Keratinocyte (primary cell): ENCODE results near the gene CCDC24. TPM values are rescaled to one million over a fixed set of nuclear protein-coding genes. Genes with fewer than 3 reads are reported as not detected.

Experiments used
- DNase-seq: peaks from one replicate; pipeline ENCODE4 v3.0.0-alpha.2; 2011; ENCODE audit warnings: low read depth, missing footprints, low spot score
- FAIRE-seq: peaks from 2 replicates; lab custom pipeline; 2011; peaks lifted over from hg19 to GRCh38; lab: Jason Lieb, UNC
- H2AFZ ChIP-seq: 2 replicates; pipeline ENCODE4 v1.6.0; 2012; ENCODE audit warnings: low read length, control low read depth, inconsistent platforms; ENCODE audit not compliant: control insufficient read depth
- H3K27ac ChIP-seq: 2 replicates; pipeline ENCODE4 v1.5.1; 2011; ENCODE audit warnings: low read length; ENCODE audit not compliant: control insufficient read depth, insufficient read depth
- H3K27me3 ChIP-seq: 3 replicates; pipeline ENCODE4 v1.6.0; 2011; ENCODE audit warnings: low read length; ENCODE audit not compliant: control insufficient read depth, insufficient read depth; ENCODE audit errors: extremely low read depth
- H3K36me3 ChIP-seq, 2 experiments: 2 replicates in 1 of 2; 3 replicates in 1 of 2; pipeline ENCODE4 v1.5.1; 2011; ENCODE audit warnings: low read length in 2 of 2, mild to moderate bottlenecking in 1 of 2; ENCODE audit not compliant: control insufficient read depth in 2 of 2, insufficient read depth in 2 of 2; ENCODE audit errors: extremely low read depth in 1 of 2
- H3K4me1 ChIP-seq: 3 replicates; pipeline ENCODE4 v1.5.1; 2011; ENCODE audit warnings: low read length; ENCODE audit not compliant: control insufficient read depth, insufficient read depth; ENCODE audit errors: extremely low read depth
- H3K4me2 ChIP-seq: 3 replicates; pipeline ENCODE4 v1.6.0; 2011; ENCODE audit warnings: low read depth, low read length; ENCODE audit not compliant: control insufficient read depth, insufficient read depth; ENCODE audit errors: extremely low read depth
- H3K4me3 ChIP-seq, 3 experiments: fragments of 200-600 bp in 1 of 3; sonication (generic) in 1 of 3; 2 replicates in 2 of 3; 3 replicates in 1 of 3; pipeline ENCODE4 v1.5.1; 2011 to 2016; ENCODE audit warnings: low read length in 3 of 3, mild to moderate bottlenecking in 3 of 3, control low read depth in 2 of 3, inconsistent platforms in 1 of 3, low read depth in 1 of 3, mixed read lengths in 1 of 3, mixed run types in 1 of 3, moderate library complexity in 1 of 3; ENCODE audit not compliant: control insufficient read depth in 2 of 3, insufficient read depth in 2 of 3; ENCODE audit errors: extremely low read depth in 1 of 3
- H3K79me2 ChIP-seq: 2 replicates; pipeline ENCODE4 v1.6.0; 2012; ENCODE audit warnings: low read length; ENCODE audit not compliant: control insufficient read depth, insufficient read depth
- H3K9ac ChIP-seq: 3 replicates; pipeline ENCODE4 v1.6.0; 2011; ENCODE audit warnings: low read length; ENCODE audit not compliant: control insufficient read depth, insufficient read depth; ENCODE audit errors: extremely low read depth
- H3K9me1 ChIP-seq: 3 replicates; pipeline ENCODE4 v1.6.0; 2011; ENCODE audit warnings: low read length; ENCODE audit not compliant: control insufficient read depth, insufficient read depth; ENCODE audit errors: extremely low read depth
- H3K9me3 ChIP-seq: 2 replicates; pipeline ENCODE4 v1.5.1; 2012; ENCODE audit warnings: low read depth, low read length; ENCODE audit not compliant: control insufficient read depth
- H4K20me1 ChIP-seq: 3 replicates; pipeline ENCODE4 v1.6.0; 2011; ENCODE audit warnings: low read length; ENCODE audit not compliant: control insufficient read depth, insufficient read depth; ENCODE audit errors: extremely low read depth
- CTCF ChIP-seq, 3 experiments: IDR thresholded peaks in 1 of 3; conservative IDR thresholded peaks in 1 of 3; optimal IDR thresholded peaks in 1 of 3; 2 replicates in 2 of 3; 3 replicates in 1 of 3; pipeline versions ENCODE3 to v1.5.1; 2011; ENCODE audit warnings: low read length in 3 of 3, mild to moderate bottlenecking in 3 of 3, moderate library complexity in 2 of 3, control low read depth in 1 of 3, inconsistent platforms in 1 of 3; ENCODE audit not compliant: insufficient read depth in 2 of 3; ENCODE audit errors: extremely low read depth in 1 of 3
- EZH2 ChIP-seq: IDR thresholded peaks from one replicate; pipeline ENCODE4 v1.6.1; 2012; ENCODE audit warnings: inconsistent platforms, mild to moderate bottlenecking, low read length, moderate library complexity
- dilution Hi-C: fragments of 300-500 bp; cut with MboI; formaldehyde crosslinking; loops from one replicate; pipeline ENCODE4 v1.7.0; 2020; ENCODE audit warnings: low sequenced_read_pairs; ENCODE audit not compliant: extremely low pct_ligation_motif_present
- polyA plus RNA-seq, 5 experiments: library from polyadenylated mRNA; depleted of rRNA in 3 of 5; stranded (reverse) in 3 of 5; stranded (forward) in 1 of 5; unstranded in 1 of 5; fragments of >200 nt; gene quantifications; 1 replicate in 1 of 5; 2 replicates in 3 of 5; 3 replicates in 1 of 5; pipeline versions ENCODE4 v1.2.1 to v1.2.3, GENCODE V29; 2011 to 2012; ENCODE audit warnings: missing spikeins in 2 of 5, low read depth in 1 of 5, low replicate concordance in 1 of 5

Gene CCDC24
- polyA plus RNA-seq, 1 donor (not counting 4 experiments of a cell fraction or from before 2014, with no cell fraction given) = 5.2 TPM

GRCh38 chr1:43947874-43948437 lies 43.4 kb upstream of the CCDC24 start:
- Histone ChIP-seq H3K79me2 (peaks cover 59% of the 10 kb centered on the region), H3K27me3 (no peaks in the 10 kb centered on the region)

DNA sequence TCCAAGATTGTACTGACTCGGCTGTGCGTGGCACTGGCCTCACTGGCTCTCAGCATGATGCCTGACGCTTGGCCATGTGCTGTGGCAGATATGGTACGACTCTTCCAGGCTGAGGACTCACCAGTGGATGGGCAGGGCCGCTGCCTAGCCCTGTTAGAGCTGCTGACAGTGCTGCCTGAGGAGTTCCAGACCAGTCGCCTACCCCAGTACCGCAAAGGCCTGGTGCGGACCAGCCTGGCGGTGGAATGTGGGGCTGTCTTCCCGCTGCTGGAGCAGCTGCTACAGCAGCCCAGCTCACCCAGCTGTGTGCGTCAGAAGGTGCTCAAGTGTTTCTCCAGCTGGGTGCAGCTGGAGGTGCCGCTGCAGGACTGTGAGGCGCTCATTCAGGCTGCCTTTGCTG lies 41.7 kb upstream of the CCDC24 start:
- no peak for DNase-seq
- Histone ChIP-seq H3K9me3 (no peaks in the 10 kb centered on the region), H3K4me1 (peaks cover 25% of the 10 kb centered on the region), H3K9ac (no peak overlapping the region), H3K9me1 (peaks cover 4% of the 10 kb centered on the region), H3K79me2 (peaks cover 72% of the 10 kb centered on the region), H3K27ac (no peak overlapping the region), H3K4me3 (no peak overlapping the region), H3K4me2 (no peak overlapping the region), H3K36me3 (peaks cover 7 to 17% of the 10 kb centered on the region in 2 experiments), H3K27me3 (no peaks in the 10 kb centered on the region), H4K20me1 (peaks cover 5% of the 10 kb centered on the region), H2AFZ (no peak overlapping the region)
- dilution Hi-C loops = loop anchor here (25.0 kb wide), 2 partner anchors 112 to 237 kb away; partner anchors contain the start of gene ST3GAL3
- TF ChIP-seq CTCF (optimal IDR thresholded peaks at IDR 0.05 in 1 of 3, IDR thresholded peaks at IDR 0.05 in 1 of 3, conservative IDR thresholded peaks at IDR 0.05 in 1 of 3; ENCODE audit: extremely low read depth in 1 of 3, insufficient read depth in 2 of 3, low read length in 3 of 3) (no peak), EZH2 (no peak)
- no peak for FAIRE-seq

More at GRCh38 chr1:43947874-43948437, 43.4 kb upstream of the CCDC24 start:
- peak overlapping the region; percentile 98 for H3K9ac ChIP-seq
- peaks cover 10 to 15% of the 10 kb centered on the region in 2 experiments for H3K36me3 ChIP-seq
- H2AFZ ChIP-seq = no peak overlapping the region
- H3K4me1 ChIP-seq = peaks cover 25% of the 10 kb centered on the region
- H3K9me1 ChIP-seq = peaks cover under 1% of the 10 kb centered on the region
- H3K4me2 ChIP-seq = peak overlapping the region; percentile 89
- peaks cover 5% of the 10 kb centered on the region for H4K20me1 ChIP-seq
- no peak overlapping the region for H3K27ac ChIP-seq
- peak overlapping the region; percentile 72 to 85 (median 79) for H3K4me3 ChIP-seq
- TF ChIP-seq EZH2 = no peak
- no peak for TF ChIP-seq CTCF (optimal IDR thresholded peaks at IDR 0.05 in 1 of 3, IDR thresholded peaks at IDR 0.05 in 1 of 3, conservative IDR thresholded peaks at IDR 0.05 in 1 of 3; ENCODE audit: extremely low read depth in 1 of 3, insufficient read depth in 2 of 3, low read length in 3 of 3)
- DNase-seq (no peak), FAIRE-seq (no peak)
- no peaks in the 10 kb centered on the region for H3K9me3 ChIP-seq
- dilution Hi-C loops = loop anchor here (25.0 kb wide), 2 partner anchors 111 to 236 kb away; partner anchors contain the start of gene ST3GAL3
